HEK293 (cell line): ENCODE measurements around the gene CLEC4F.

ENCODE experiments used
- CTCF ChIA-PET: fragments of 350-600 bp; formaldehyde crosslinking; extraction: SDS; loops from one replicate; lab custom pipeline; 2021; ENCODE audit warnings: antibody characterized with exemption; lab: Yijun Ruan, JAX
- POLR2A ChIA-PET: fragments of 300-600 bp; formaldehyde crosslinking; extraction: SDS; loops from one replicate; lab custom pipeline; 2020; ENCODE audit warnings: antibody characterized with exemption, inconsistent platforms; lab: Yijun Ruan, JAX
- H3K27ac ChIP-seq: fragments of 200-500 bp; sonication (Bioruptor generic); 2 replicates; pipeline ENCODE4 v1.5.1; 2014; ENCODE audit warnings: low read depth, low read length, control low read depth, inconsistent platforms; ENCODE audit errors: extremely low read depth
- H3K36me3 ChIP-seq, 2 experiments: fragments of 200-500 bp in 1 of 2; sonication (Bioruptor generic) in 1 of 2; 1 replicate in 1 of 2; 2 replicates in 1 of 2; pipeline ENCODE4 v1.5.1; 2014 to 2017; ENCODE audit warnings: inconsistent platforms in 2 of 2, low read length in 2 of 2; ENCODE audit not compliant: control insufficient read depth in 2 of 2, insufficient read depth in 1 of 2
- H3K4me1 ChIP-seq: fragments of 200-500 bp; sonication (Bioruptor generic); 2 replicates; pipeline ENCODE4 v1.5.1; 2014; ENCODE audit warnings: mild to moderate bottlenecking, low read length, inconsistent platforms; ENCODE audit not compliant: control insufficient read depth, insufficient read depth
- H3K4me3 ChIP-seq: 2 replicates; pipeline ENCODE4 v1.5.1; 2011; ENCODE audit warnings: low read depth, mild to moderate bottlenecking, control low read depth, low read length, moderate library complexity
- H3K9me3 ChIP-seq: fragments of 200-500 bp; sonication (Bioruptor generic); 2 replicates; pipeline ENCODE4 v1.5.1; 2014; ENCODE audit warnings: low read depth, low read length, inconsistent platforms; ENCODE audit not compliant: control insufficient read depth, insufficient read depth
- ATF2 ChIP-seq: fragments of 450-650 bp; formaldehyde crosslinking; IDR thresholded peaks from 2 replicates; pipeline ENCODE4 v1.5.1; 2016; ENCODE audit warnings: missing biosample characterization, missing genetic modification characterization, low read depth
- CTCF ChIP-seq: fragments of 450-650 bp; formaldehyde crosslinking; IDR thresholded peaks from 2 replicates; pipeline ENCODE4 v1.5.1; 2016; ENCODE audit warnings: missing biosample characterization, missing genetic modification characterization
- GLIS2 ChIP-seq: fragments of 450-650 bp; formaldehyde crosslinking; IDR thresholded peaks from 2 replicates; pipeline ENCODE4 v1.5.1; 2016; ENCODE audit warnings: missing biosample characterization, missing genetic modification characterization
- KLF10 ChIP-seq: fragments of 450-650 bp; IDR thresholded peaks from 2 replicates; pipeline ENCODE4 v1.5.1; 2018; ENCODE audit warnings: missing biosample characterization, mild to moderate bottlenecking, missing genetic modification characterization
- KLF7 ChIP-seq: fragments of 450-650 bp; formaldehyde crosslinking; IDR thresholded peaks from 2 replicates; pipeline ENCODE4 v1.5.1; 2016; ENCODE audit warnings: missing biosample characterization, missing genetic modification characterization, borderline replicate concordance
- KLF8 ChIP-seq: fragments of 450-650 bp; formaldehyde crosslinking; IDR thresholded peaks from 2 replicates; pipeline ENCODE4 v1.5.1; 2016; ENCODE audit warnings: missing biosample characterization, missing genetic modification characterization
- MZF1 ChIP-seq: fragments of 450-650 bp; formaldehyde crosslinking; IDR thresholded peaks from 2 replicates; pipeline ENCODE4 v1.5.1; 2017; ENCODE audit warnings: missing biosample characterization, missing genetic modification characterization, borderline replicate concordance
- PBX3 ChIP-seq: sonication (generic); formaldehyde crosslinking; IDR thresholded peaks from 2 replicates; pipeline ENCODE4 v1.8.1; 2022; ENCODE audit warnings: mild to moderate bottlenecking, moderate library complexity, missing genetic modification reagents
- SP2 ChIP-seq: fragments of 450-650 bp; formaldehyde crosslinking; IDR thresholded peaks from 2 replicates; pipeline ENCODE4 v1.5.1; 2016; ENCODE audit warnings: missing biosample characterization, missing genetic modification characterization
- ZBTB20 ChIP-seq: fragments of 450-650 bp; formaldehyde crosslinking; IDR thresholded peaks from 2 replicates; pipeline ENCODE4 v1.5.1; 2016; ENCODE audit warnings: missing biosample characterization, missing genetic modification characterization
- ZBTB26 ChIP-seq: fragments of 450-650 bp; formaldehyde crosslinking; optimal IDR thresholded peaks from 2 replicates; pipeline ENCODE3; 2016; ENCODE audit warnings: missing biosample characterization, mild to moderate bottlenecking, missing genetic modification characterization
- ZBTB7A ChIP-seq: fragments of 450-650 bp; formaldehyde crosslinking; IDR thresholded peaks from 2 replicates; pipeline ENCODE4 v1.5.1; 2016; ENCODE audit warnings: low read depth, missing biosample characterization, missing genetic modification characterization
- ZBTB8A ChIP-seq: fragments of 450-650 bp; formaldehyde crosslinking; IDR thresholded peaks from 2 replicates; pipeline ENCODE4 v1.5.1; 2016; ENCODE audit warnings: missing biosample characterization, missing genetic modification characterization
- ZNF10 ChIP-seq: fragments of 450-650 bp; formaldehyde crosslinking; IDR thresholded peaks from 2 replicates; pipeline ENCODE4 v1.5.1; 2017; ENCODE audit warnings: missing biosample characterization, missing genetic modification characterization
- ZNF248 ChIP-seq: fragments of 450-650 bp; formaldehyde crosslinking; IDR thresholded peaks from 2 replicates; pipeline ENCODE4 v1.5.1; 2017; ENCODE audit warnings: missing biosample characterization, missing genetic modification characterization
- ZNF335 ChIP-seq: fragments of 450-650 bp; formaldehyde crosslinking; conservative IDR thresholded peaks from 2 replicates; pipeline ENCODE4 v1.5.1; 2016; ENCODE audit warnings: missing biosample characterization, missing genetic modification characterization
- ZNF394 ChIP-seq: fragments of 450-650 bp; formaldehyde crosslinking; IDR thresholded peaks from 2 replicates; pipeline ENCODE4 v1.5.1; 2016; ENCODE audit warnings: missing biosample characterization, missing genetic modification characterization, mild to moderate bottlenecking, moderate library complexity, borderline replicate concordance
- ZNF398 ChIP-seq: fragments of 450-650 bp; formaldehyde crosslinking; IDR thresholded peaks from 2 replicates; pipeline ENCODE4 v1.5.1; 2017; ENCODE audit warnings: missing biosample characterization, missing genetic modification characterization
- ZNF449 ChIP-seq: fragments of 450-650 bp; formaldehyde crosslinking; IDR thresholded peaks from 2 replicates; pipeline ENCODE4 v1.5.1; 2017; ENCODE audit warnings: missing biosample characterization, mild to moderate bottlenecking, missing genetic modification characterization, moderate library complexity
- ZNF510 ChIP-seq: fragments of 450-650 bp; formaldehyde crosslinking; IDR thresholded peaks from 2 replicates; pipeline ENCODE4 v1.5.1; 2018; ENCODE audit warnings: mild to moderate bottlenecking, missing genetic modification characterization, missing biosample characterization; ENCODE audit not compliant: insufficient replicate concordance
- ZNF549 ChIP-seq: fragments of 450-650 bp; IDR thresholded peaks from 2 replicates; pipeline ENCODE4 v1.5.1; 2018; ENCODE audit warnings: missing biosample characterization, missing genetic modification characterization, mild to moderate bottlenecking, inconsistent platforms, moderate library complexity
- ZNF600 ChIP-seq: fragments of 450-650 bp; formaldehyde crosslinking; IDR thresholded peaks from 2 replicates; pipeline ENCODE4 v1.5.1; 2016; ENCODE audit warnings: missing biosample characterization, missing genetic modification characterization
- ZNF76 ChIP-seq: fragments of 450-650 bp; formaldehyde crosslinking; IDR thresholded peaks from 2 replicates; pipeline ENCODE4; 2016; ENCODE audit warnings: low read depth, missing biosample characterization, missing genetic modification characterization, borderline replicate concordance
- ZNF791 ChIP-seq: fragments of 450-650 bp; formaldehyde crosslinking; IDR thresholded peaks from 2 replicates; pipeline ENCODE4 v1.5.1; 2016; ENCODE audit warnings: missing biosample characterization, missing genetic modification characterization
- ZSCAN30 ChIP-seq: fragments of 450-650 bp; IDR thresholded peaks from 2 replicates; pipeline ENCODE4 v1.5.1; 2018; ENCODE audit warnings: missing biosample characterization, mild to moderate bottlenecking, missing genetic modification characterization, moderate library complexity

Gene CLEC4F

GRCh38 chr2:70767699-70768589 is 52.5 kb downstream of the CLEC4F start, which contains the start of gene ADD2 (continued):
- TF ChIP-seq ZNF394 (peak; percentile 40), ZNF549 (tag by site-specific recombination) (peak; percentile 29; the same call in 1 of the 2 replicates), ZBTB7A (tag by site-specific recombination) (no peak), ZBTB20 (tag by site-specific recombination) (peak; percentile 65), PBX3 (CRISPR knock-in tag) (peak; percentile 55; the same call in 1 of the 2 replicates), ZNF248 (tag by site-specific recombination) (no peak), ZNF791 (0 out of 2 replicates have a peak, but pooled peaks have one; percentile 25), ZNF10 (tag by site-specific recombination) (no peak), GLIS2 (peak; percentile 59; the same call in 1 of the 2 replicates), ZNF449 (tag by site-specific recombination) (peak; percentile 16; the same call in 1 of the 2 replicates), ZSCAN30 (tag by site-specific recombination) (0 out of 2 replicates have a peak, but pooled peaks have one; percentile 13), ZNF600 (0 out of 2 replicates have a peak, but pooled peaks have one; percentile 44), ZNF76 (tag by site-specific recombination) (peak; percentile 19; the same call in 1 of the 2 replicates), ZBTB8A (tag by site-specific recombination) (peak; percentile 71; the same call in 1 of the 2 replicates), MZF1 (no peak), ZNF510 (tag by site-specific recombination) (no peak), ZBTB26 (tag by site-specific recombination) (peak; percentile 57), CTCF (peak; percentile 72; the same call in 1 of the 2 replicates)

GRCh38 chr2:70767079-70767698 is 53.2 kb downstream of the CLEC4F start:
- no peaks in the 10 kb centered on the region for H3K9me3 ChIP-seq
- CTCF ChIA-PET: interaction anchor here (0.6 to 3.2 kb wide), 17 partner anchors 12 to 568 kb away, joined by 3 to 35 read pairs (median 5); no protein-coding TSS in a partner anchor
- POLR2A ChIA-PET: interaction anchor here (0.6 to 1.6 kb wide), 4 partner anchors 12 to 526 kb away, joined by 3 to 6 read pairs (median 5); partner anchors contain the start of gene SNRPG
- TF ChIP-seq ZNF335 (tag by site-specific recombination): peak; percentile 82
- peak; percentile 65; the same call in 1 of the 2 replicates for TF ChIP-seq ZNF398
- TF ChIP-seq ATF2 (tag by site-specific recombination): no peak
- peak; percentile 80; the same call in 1 of the 2 replicates for TF ChIP-seq KLF7 (tag by site-specific recombination)
- peak; percentile 41 for TF ChIP-seq SP2 (tag by site-specific recombination)
- no peak for TF ChIP-seq MZF1
- peak; percentile 77 for TF ChIP-seq KLF8 (tag by site-specific recombination)
- no peak; the same call in 1 of the 2 replicates for TF ChIP-seq KLF10 (tag by site-specific recombination)

More at GRCh38 chr2:70767079-70767698, 53.2 kb downstream of the CLEC4F start:
- H3K4me1 ChIP-seq: peaks cover 5% of the 10 kb centered on the region; the same call in 1 of the 2 replicates
- no peaks in the 10 kb centered on the region for H3K36me3 ChIP-seq
- H3K4me3 ChIP-seq: peak overlapping the region; percentile 65
- H3K27ac ChIP-seq: peak overlapping the region; percentile 70; the same call in 1 of the 2 replicates
